Astrocyte (in vitro differentiated cells and primary cell): Measurements from ENCODE around the gene RIMBP2. TPM values are rescaled to one million over a fixed set of nuclear protein-coding genes. Genes with fewer than 3 reads are reported as not detected.

Source experiments
- DNase-seq: peaks from one replicate; pipeline ENCODE4 v3.0.0-alpha.2; 2010; ENCODE audit warnings: low read depth
- FAIRE-seq: peaks from 2 replicates; lab custom pipeline; 2011; peaks lifted over from hg19 to GRCh38; lab: Jason Lieb, UNC
- H2AFZ ChIP-seq: 2 replicates; pipeline ENCODE4 v1.6.0; 2012; ENCODE audit warnings: low read depth, low read length, inconsistent platforms
- H3K27ac ChIP-seq: 2 replicates; pipeline ENCODE4 v1.5.1; 2011; ENCODE audit warnings: low read depth, low read length, inconsistent platforms
- H3K27me3 ChIP-seq: 2 replicates; pipeline ENCODE4 v1.6.0; 2011; ENCODE audit warnings: low read length, inconsistent platforms; ENCODE audit not compliant: insufficient read depth
- H3K36me3 ChIP-seq: 2 replicates; pipeline ENCODE4 v1.5.1; 2011; ENCODE audit warnings: low read length, inconsistent platforms; ENCODE audit not compliant: insufficient read depth
- H3K4me1 ChIP-seq: 2 replicates; pipeline ENCODE4 v1.5.1; 2011; ENCODE audit warnings: low read length, inconsistent platforms; ENCODE audit not compliant: insufficient read depth
- H3K4me2 ChIP-seq: 2 replicates; pipeline ENCODE4 v1.6.0; 2012; ENCODE audit warnings: low read length, inconsistent platforms
- H3K4me3 ChIP-seq: 2 replicates; pipeline ENCODE4 v1.5.1; 2011; ENCODE audit warnings: low read depth, mild to moderate bottlenecking, low read length, inconsistent platforms; ENCODE audit not compliant: insufficient read depth
- H3K79me2 ChIP-seq: 2 replicates; pipeline ENCODE4 v1.6.0; 2012; ENCODE audit warnings: mild to moderate bottlenecking, low read length, inconsistent platforms; ENCODE audit not compliant: insufficient read depth
- H3K9ac ChIP-seq: 2 replicates; pipeline ENCODE4 v1.6.0; 2012; ENCODE audit warnings: mild to moderate bottlenecking, low read length, inconsistent platforms
- H3K9me3 ChIP-seq: 2 replicates; pipeline ENCODE4 v1.5.1; 2012; ENCODE audit warnings: low read depth, mild to moderate bottlenecking, low read length, inconsistent platforms; ENCODE audit not compliant: insufficient read depth
- H4K20me1 ChIP-seq: 2 replicates; pipeline ENCODE4 v1.6.0; 2012; ENCODE audit warnings: low read length, inconsistent platforms; ENCODE audit not compliant: insufficient read depth
- H3K27ac Mint-ChIP-seq: one replicate; pipeline ENCODE4 v1.8.0; 2021; ENCODE audit warnings: mild to moderate bottlenecking, mixed read lengths; ENCODE audit not compliant: unreplicated experiment
- H3K27me3 Mint-ChIP-seq: one replicate; pipeline ENCODE4 v1.8.0; 2021; ENCODE audit warnings: low read depth, mixed read lengths; ENCODE audit not compliant: unreplicated experiment
- H3K36me3 Mint-ChIP-seq: one replicate; pipeline ENCODE4 v1.8.0; 2021; ENCODE audit warnings: low read depth, mixed read lengths; ENCODE audit not compliant: unreplicated experiment
- H3K4me1 Mint-ChIP-seq: one replicate; pipeline ENCODE4 v1.8.0; 2021; ENCODE audit warnings: low read depth, mixed read lengths; ENCODE audit not compliant: unreplicated experiment
- H3K4me3 Mint-ChIP-seq: one replicate; pipeline ENCODE4 v1.8.0; 2021; ENCODE audit warnings: mild to moderate bottlenecking, moderate library complexity, mixed read lengths; ENCODE audit not compliant: unreplicated experiment
- H3K9me3 Mint-ChIP-seq: one replicate; pipeline ENCODE4 v1.8.0; 2021; ENCODE audit warnings: mild to moderate bottlenecking, mixed read lengths; ENCODE audit not compliant: unreplicated experiment
- EZH2 ChIP-seq: IDR thresholded peaks from 2 replicates; pipeline ENCODE4 v1.6.1; 2012; ENCODE audit warnings: mild to moderate bottlenecking, low read length, inconsistent platforms; ENCODE audit not compliant: insufficient read depth
- total RNA-seq: library from RNA; stranded (reverse); gene quantifications from 2 replicates; pipeline ENCODE4 v1.2.1, GENCODE V29; 2021
- TF ChIP-seq, protein P1 (sequence below): IDR thresholded peaks from 2 replicates; pipeline ENCODE4 v1.5.1; 2011; ENCODE audit warnings: low read depth, mild to moderate bottlenecking, inconsistent platforms, low read length, moderate library complexity; ENCODE audit not compliant: insufficient read depth

The RIMBP2 gene
- total RNA-seq, 1 donor from 2014 or later: 2.2 TPM

GRCh38 chr12:130649101-130650045 is 66.7 kb downstream of the RIMBP2 start:
- H3K9ac ChIP-seq: no peak overlapping the region
- DNase-seq (no peak), FAIRE-seq (no peak)
- Mint-ChIP-seq H3K4me3 (no peak overlapping the region), H3K27ac (no peak overlapping the region), H3K27me3 (no peaks in the 10 kb centered on the region), H3K4me1 (no peaks in the 10 kb centered on the region), H3K9me3 (peaks cover 7% of the 10 kb centered on the region), H3K36me3 (no peaks in the 10 kb centered on the region)
- no peak overlapping the region for H3K27ac ChIP-seq
- no peak overlapping the region for H3K4me2 ChIP-seq
- H3K36me3 ChIP-seq: no peaks in the 10 kb centered on the region
- no peaks in the 10 kb centered on the region for H3K9me3 ChIP-seq
- H3K4me3 ChIP-seq: no peak overlapping the region
- no peaks in the 10 kb centered on the region for H3K27me3 ChIP-seq
- no peak overlapping the region for H2AFZ ChIP-seq
- no peaks in the 10 kb centered on the region for H4K20me1 ChIP-seq
- TF ChIP-seq, protein P1, sequence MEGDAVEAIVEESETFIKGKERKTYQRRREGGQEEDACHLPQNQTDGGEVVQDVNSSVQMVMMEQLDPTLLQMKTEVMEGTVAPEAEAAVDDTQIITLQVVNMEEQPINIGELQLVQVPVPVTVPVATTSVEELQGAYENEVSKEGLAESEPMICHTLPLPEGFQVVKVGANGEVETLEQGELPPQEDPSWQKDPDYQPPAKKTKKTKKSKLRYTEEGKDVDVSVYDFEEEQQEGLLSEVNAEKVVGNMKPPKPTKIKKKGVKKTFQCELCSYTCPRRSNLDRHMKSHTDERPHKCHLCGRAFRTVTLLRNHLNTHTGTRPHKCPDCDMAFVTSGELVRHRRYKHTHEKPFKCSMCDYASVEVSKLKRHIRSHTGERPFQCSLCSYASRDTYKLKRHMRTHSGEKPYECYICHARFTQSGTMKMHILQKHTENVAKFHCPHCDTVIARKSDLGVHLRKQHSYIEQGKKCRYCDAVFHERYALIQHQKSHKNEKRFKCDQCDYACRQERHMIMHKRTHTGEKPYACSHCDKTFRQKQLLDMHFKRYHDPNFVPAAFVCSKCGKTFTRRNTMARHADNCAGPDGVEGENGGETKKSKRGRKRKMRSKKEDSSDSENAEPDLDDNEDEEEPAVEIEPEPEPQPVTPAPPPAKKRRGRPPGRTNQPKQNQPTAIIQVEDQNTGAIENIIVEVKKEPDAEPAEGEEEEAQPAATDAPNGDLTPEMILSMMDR: no peak
- TF ChIP-seq EZH2: no peak
- H3K79me2 ChIP-seq: no peaks in the 10 kb centered on the region
- no peaks in the 10 kb centered on the region for H3K4me1 ChIP-seq

DNA sequence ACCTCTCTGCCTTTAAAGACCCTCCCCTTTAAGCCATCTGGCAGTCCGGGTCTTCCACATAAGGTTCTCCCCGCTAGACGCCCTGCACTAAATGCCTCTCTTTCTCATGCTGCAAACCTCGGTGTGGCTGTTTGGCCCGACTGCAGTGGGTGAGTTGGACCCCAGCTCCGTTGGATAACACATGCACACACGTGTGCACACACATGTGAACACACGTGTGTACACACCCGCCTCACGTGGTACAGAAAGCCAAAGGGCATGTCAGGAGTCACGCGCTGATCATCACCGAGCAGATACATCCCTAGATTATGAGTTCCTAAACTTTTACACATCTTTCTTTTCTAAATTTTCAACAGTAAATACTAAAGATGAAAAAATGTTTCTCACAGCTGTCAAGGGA is 68.3 kb downstream of the RIMBP2 start:
- no peaks in the 10 kb centered on the region for H3K79me2 ChIP-seq
- H3K4me1 ChIP-seq: no peaks in the 10 kb centered on the region
- Mint-ChIP-seq H3K4me1 (no peaks in the 10 kb centered on the region), H3K36me3 (peaks cover 2% of the 10 kb centered on the region), H3K9me3 (peaks cover 10% of the 10 kb centered on the region), H3K27me3 (peaks cover 1% of the 10 kb centered on the region), H3K4me3 (no peak overlapping the region), H3K27ac (no peak overlapping the region)
- no peaks in the 10 kb centered on the region for H4K20me1 ChIP-seq
- no peaks in the 10 kb centered on the region for H3K36me3 ChIP-seq
- no peak overlapping the region for H2AFZ ChIP-seq
- no peak overlapping the region for H3K4me3 ChIP-seq
- peaks cover 5% of the 10 kb centered on the region for H3K9me3 ChIP-seq
- no peak overlapping the region for H3K9ac ChIP-seq
- H3K27ac ChIP-seq: no peak overlapping the region
- no peak for DNase-seq
- H3K27me3 ChIP-seq: no peaks in the 10 kb centered on the region
- H3K4me2 ChIP-seq: no peak overlapping the region
- FAIRE-seq: no peak
- no peak for TF ChIP-seq EZH2
- TF ChIP-seq, protein P1: no peak
